Measurements from ENCODE around the gene ZNF654. TPM values are rescaled to one million over a fixed set of nuclear protein-coding genes. Genes with fewer than 3 reads are reported as not detected.

Gene ZNF654
- total and polyA plus RNA-seq, 9 of the 15 experiments (the other 6 are each of a cell fraction or from before 2014, with no cell fraction given): 2.4 to 8.6 (median 5.1) TPM

- Histone ChIP-seq H3K9me3 (replicated peaks; ENCODE audit: control insufficient read depth, insufficient read depth, low read depth, low read length) (no peaks in the 10 kb centered on the region), H3K9me1 (ENCODE audit: control insufficient read depth, insufficient read depth, low read length) (no peaks in the 10 kb centered on the region), H3K4me3 (no peak overlapping the region), H3K27me3 (ENCODE audit: control insufficient read depth in 2 of 2, insufficient read depth in 2 of 2, low read length in 2 of 2) (no peaks in the 10 kb centered on the region), H4K20me1 (replicated peaks; ENCODE audit: control insufficient read depth, insufficient read depth, low read length) (no peaks in the 10 kb centered on the region), H3K79me2 (ENCODE audit: control insufficient read depth, insufficient read depth, low read length) (no peaks in the 10 kb centered on the region), H3K9ac (ENCODE audit: insufficient read depth in 1 of 2, low read depth in 2 of 2, low read length in 2 of 2) (no peak overlapping the region), H3K27ac (ENCODE audit: extremely low read depth, low read depth, low read length) (no peak overlapping the region), H3K4me1 (replicated peaks in 1 of 2; ENCODE audit: control insufficient read depth in 2 of 2, insufficient read depth in 2 of 2, low read length in 2 of 2) (no peaks in the 10 kb centered on the region; a peak in 1 of 5 replicates), H3K36me3 (ENCODE audit: control insufficient read depth, insufficient read depth, low read length) (no peaks in the 10 kb centered on the region), H2AFZ (ENCODE audit: low read depth, low read length) (no peak overlapping the region), H3K4me2 (ENCODE audit: insufficient read depth, low read length) (peak overlapping the region; percentile 64; the same call in 1 of the 2 replicates)
- ChIA-PET CTCF (ENCODE audit: low intra/inter-chr PET ratio) (no interaction called here), POLR2A (no interaction called here)
- BruUV-seq (replicated peaks): no TSS peak
- in situ Hi-C loops (cut with MboI) (no loop called here), intact Hi-C loops (cut with micrococcal nuclease) (no loop called here)
- DNase-seq (ENCODE audit: extremely low read depth in 1 of 4, low spot score in 3 of 4) (peak in 2 of 4 experiments; percentile 4 to 6), FAIRE-seq (no peak), ATAC-seq (peak; percentile 74)
- 26% methylated on average over 5 of the region's 6 CpGs for WGBS (ENCODE audit: insufficient coverage, low coverage, missing lambda C conversion rate)
- TF ChIP-seq HDAC8 (tag; IDR thresholded peaks at IDR 0.05) (no peak), ZC3H8 (IDR thresholded peaks at IDR 0.05) (no peak), ZNF778 (CRISPR knock-in tag; IDR thresholded peaks at IDR 0.05) (no peak), MYC (IDR thresholded peaks at IDR 0.05; ENCODE audit: low read depth, low read length) (no peak), MYC (CRISPR knock-in tag; IDR thresholded peaks at IDR 0.05; ENCODE audit: borderline replicate concordance, low read depth) (no peak), XRCC3 (IDR thresholded peaks at IDR 0.05) (no peak), SAFB2 (IDR thresholded peaks at IDR 0.05; ENCODE audit: borderline replicate concordance, low read depth, low read length, severe bottlenecking) (no peak), NFE2 (IDR thresholded peaks at IDR 0.05; ENCODE audit: low read depth) (no peak), FOXM1 (IDR thresholded peaks at IDR 0.05; ENCODE audit: low read depth) (no peak), FOXM1 (CRISPR knock-in tag; IDR thresholded peaks at IDR 0.05; ENCODE audit: low read depth) (no peak), SMARCE1 (IDR thresholded peaks at IDR 0.05) (no peak), KDM2B (CRISPR knock-in tag; IDR thresholded peaks at IDR 0.05) (no peak), PRDM10 (IDR thresholded peaks at IDR 0.05; ENCODE audit: partially characterized antibody) (no peak), ZSCAN29 (IDR thresholded peaks at IDR 0.05) (no peak), RBM17 (IDR thresholded peaks at IDR 0.05; ENCODE audit: borderline replicate concordance, low read depth, low read length) (no peak), ARID2 (IDR thresholded peaks at IDR 0.05) (no peak), CUX1 (CRISPR knock-in tag; IDR thresholded peaks at IDR 0.05) (no peak)
Observed at GRCh38 chr3:88188436-88188835, 129.4 kb downstream of the ZNF654 start.

All from K562 (cell line).